Esophagus muscularis mucosa (tissue), 4 donors: ENCODE results near the gene MYH3. TPM values are rescaled to one million over a fixed set of nuclear protein-coding genes. Genes with fewer than 3 reads are reported as not detected.

Source experiments
- DNase-seq: peaks from one replicate; pipeline ENCODE4 v3.0.0-alpha.2; 2017; ENCODE audit errors: extremely low spot score
- H3K27ac ChIP-seq, 4 donors: fragments of 200-600 bp; sonication (generic); replicated peaks in 1 of 4; 1 replicate in 3 of 4; 2 replicates in 1 of 4; pipeline ENCODE4 v1.5.1; 2016 to 2019; ENCODE audit warnings: mild to moderate bottlenecking in 1 of 4
- H3K27me3 ChIP-seq, 4 donors: fragments of 200-600 bp; sonication (generic); one replicate each; pipeline versions ENCODE4 v1.5.1 to v1.6.0; 2016 to 2019
- H3K36me3 ChIP-seq, 4 donors: fragments of 200-600 bp; sonication (generic); one replicate each; pipeline ENCODE4 v1.5.1; 2016 to 2019
- H3K4me1 ChIP-seq, 4 donors: fragments of 200-600 bp; sonication (generic); one replicate each; pipeline ENCODE4 v1.5.1; 2016 to 2019
- H3K4me3 ChIP-seq, 4 donors: fragments of 200-600 bp; sonication (generic); 1 replicate in 2 of 4; 2 replicates in 2 of 4; pipeline ENCODE4 v1.5.1; 2016 to 2019; ENCODE audit warnings: mild to moderate bottlenecking in 4 of 4, moderate library complexity in 1 of 4
- H3K9me3 ChIP-seq, 4 donors: fragments of 200-600 bp; sonication (generic); 1 replicate in 3 of 4; 2 replicates in 1 of 4; pipeline ENCODE4 v1.5.1; 2016 to 2019
- EP300 ChIP-seq: sonication (generic); formaldehyde crosslinking; IDR thresholded peaks from one replicate; pipeline ENCODE4 v1.6.1; 2017; ENCODE audit warnings: antibody characterized with exemption
- POLR2A ChIP-seq: fragments of 450-650 bp; IDR thresholded peaks from one replicate; pipeline ENCODE4 v1.6.1; 2017; ENCODE audit warnings: antibody characterized with exemption, moderate library complexity, mild to moderate bottlenecking, low read depth
- POLR2AphosphoS5 ChIP-seq, 2 donors: sonication (generic); formaldehyde crosslinking; IDR thresholded peaks; one replicate each; pipeline ENCODE4 v1.6.1; 2017; ENCODE audit warnings: antibody characterized with exemption in 2 of 2
- WGBS: methylation state at CpG from one replicate; pipeline ENCODE4 v1.1.5; 2018; 5-methylcytosine and 5-hydroxymethylcytosine counted together
- intact Hi-C: fragments of 100-400 bp; cut with DNase I; formaldehyde crosslinking; loops from one replicate; pipeline ENCODE4 v1.15.1; 2023
- total RNA-seq, 4 donors: library from RNA; depleted of rRNA; stranded (reverse); fragments of >200 nt; gene quantifications; one replicate each; pipeline versions ENCODE4 v1.1.0 to v1.2.1, GENCODE V29; 2016
- TF ChIP-seq, protein P1 (sequence below), 3 experiments: fragments of 200-600 bp in 2 of 3; fragments of 450-650 bp in 1 of 3; sonication (generic) in 2 of 3; IDR thresholded peaks; one replicate each; pipeline ENCODE4 v1.5.1; 2017 to 2019; ENCODE audit warnings: antibody characterized with exemption in 3 of 3, mild to moderate bottlenecking in 2 of 3, moderate library complexity in 1 of 3

Gene MYH3
- total RNA-seq, 4 donors from 2014 or later = 0.83 to 2.4 (median 1.6) TPM

DNA sequence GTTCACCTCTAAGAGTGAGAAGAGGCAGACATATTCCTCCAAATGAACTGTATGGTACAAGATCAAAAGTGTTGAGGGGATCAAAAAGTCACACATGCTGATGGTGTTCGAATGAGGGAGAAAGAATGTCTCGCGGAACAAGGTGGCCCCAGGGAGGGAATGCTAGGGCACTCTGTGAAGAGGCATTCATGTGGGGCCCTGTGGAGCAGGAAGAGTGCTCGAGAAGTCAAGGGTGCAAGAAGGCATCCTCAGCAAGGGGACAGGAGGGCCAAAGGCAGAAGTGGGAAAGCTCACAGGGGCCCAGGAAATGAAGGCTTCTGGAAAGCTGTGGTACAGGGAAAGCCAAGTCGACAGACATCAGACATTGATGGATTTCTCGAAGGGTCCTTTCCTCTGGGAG is 6.1 kb upstream of the MYH3 start:
- H3K36me3 ChIP-seq = peaks cover 0 to 37% (median 8%) of the 10 kb centered on the region in 4 donors
- H3K27me3 ChIP-seq = no peaks in the 10 kb centered on the region
- no peak for DNase-seq
- H3K27ac ChIP-seq = no peak overlapping the region
- H3K4me3 ChIP-seq = no peak overlapping the region
- H3K4me1 ChIP-seq = no peaks in the 10 kb centered on the region
- no peaks in the 10 kb centered on the region for H3K9me3 ChIP-seq
- no peak for TF ChIP-seq EP300
- TF ChIP-seq, protein P1, sequence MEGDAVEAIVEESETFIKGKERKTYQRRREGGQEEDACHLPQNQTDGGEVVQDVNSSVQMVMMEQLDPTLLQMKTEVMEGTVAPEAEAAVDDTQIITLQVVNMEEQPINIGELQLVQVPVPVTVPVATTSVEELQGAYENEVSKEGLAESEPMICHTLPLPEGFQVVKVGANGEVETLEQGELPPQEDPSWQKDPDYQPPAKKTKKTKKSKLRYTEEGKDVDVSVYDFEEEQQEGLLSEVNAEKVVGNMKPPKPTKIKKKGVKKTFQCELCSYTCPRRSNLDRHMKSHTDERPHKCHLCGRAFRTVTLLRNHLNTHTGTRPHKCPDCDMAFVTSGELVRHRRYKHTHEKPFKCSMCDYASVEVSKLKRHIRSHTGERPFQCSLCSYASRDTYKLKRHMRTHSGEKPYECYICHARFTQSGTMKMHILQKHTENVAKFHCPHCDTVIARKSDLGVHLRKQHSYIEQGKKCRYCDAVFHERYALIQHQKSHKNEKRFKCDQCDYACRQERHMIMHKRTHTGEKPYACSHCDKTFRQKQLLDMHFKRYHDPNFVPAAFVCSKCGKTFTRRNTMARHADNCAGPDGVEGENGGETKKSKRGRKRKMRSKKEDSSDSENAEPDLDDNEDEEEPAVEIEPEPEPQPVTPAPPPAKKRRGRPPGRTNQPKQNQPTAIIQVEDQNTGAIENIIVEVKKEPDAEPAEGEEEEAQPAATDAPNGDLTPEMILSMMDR (IDR thresholded peaks at IDR 0.05) = no peak
- TF ChIP-seq POLR2A = no peak
- TF ChIP-seq POLR2AphosphoS5 (IDR thresholded peaks at IDR 0.05) = no peak
- 94% methylated on average over 6 of the region's 6 CpGs for whole genome bisulfite sequencing
- intact Hi-C loops = no loop called here

DNA sequence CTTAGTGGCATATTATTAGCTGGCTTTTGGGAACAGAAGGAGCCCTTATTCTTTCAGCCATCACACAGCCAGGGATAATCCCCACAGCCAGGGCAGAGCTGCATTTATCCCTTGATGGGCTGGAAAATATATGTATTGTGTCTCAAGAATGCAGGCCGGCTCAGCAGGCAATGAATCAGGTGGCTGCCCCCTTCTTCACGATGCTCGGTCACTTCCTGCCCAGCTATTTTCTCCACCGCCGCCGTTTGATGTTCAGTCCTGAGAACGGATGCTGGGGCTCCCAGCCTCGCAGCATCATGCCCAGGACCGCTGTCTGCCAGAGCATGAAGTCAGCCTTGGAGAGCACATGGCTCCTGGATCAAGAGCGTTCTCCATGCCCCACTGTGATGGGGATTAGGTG is 4.3 kb upstream of the MYH3 start:
- TF ChIP-seq, protein P1 (IDR thresholded peaks at IDR 0.05) = no peak
- TF ChIP-seq POLR2AphosphoS5 (IDR thresholded peaks at IDR 0.05) = no peak
- Histone ChIP-seq H3K27ac (no peak overlapping the region), H3K4me1 (no peaks in the 10 kb centered on the region), H3K9me3 (no peaks in the 10 kb centered on the region), H3K27me3 (no peaks in the 10 kb centered on the region), H3K4me3 (no peak overlapping the region), H3K36me3 (peaks cover 0 to 31% (median 8%) of the 10 kb centered on the region in 4 donors)
- no peak for DNase-seq
- WGBS = 92% methylated on average over 10 of the region's 10 CpGs
- intact Hi-C loops = no loop called here

DNA sequence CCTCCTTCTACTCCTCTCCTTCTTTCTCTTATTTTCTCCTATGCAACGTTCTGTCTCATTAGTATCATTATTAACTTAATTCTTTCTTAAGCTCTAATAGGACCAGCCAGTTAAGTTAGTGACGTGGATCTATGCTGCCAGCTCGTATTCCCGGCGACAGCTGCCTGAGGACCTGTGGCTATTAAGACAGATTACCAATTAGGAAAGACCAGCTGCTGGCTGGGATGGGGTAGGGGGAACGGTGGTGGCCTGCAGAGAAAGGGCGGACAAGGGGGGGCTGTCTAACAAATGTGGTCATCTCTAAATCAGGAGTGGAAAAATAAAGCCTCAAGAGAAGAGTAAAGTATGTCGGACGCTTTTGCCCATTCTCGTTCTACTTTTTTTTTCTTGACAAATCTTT is 770 bp upstream of the MYH3 start:
- Histone ChIP-seq H3K4me3 (no peak overlapping the region), H3K36me3 (peaks cover 0 to 24% (median 6%) of the 10 kb centered on the region in 4 donors), H3K27ac (no peak overlapping the region), H3K27me3 (no peaks in the 10 kb centered on the region), H3K9me3 (no peaks in the 10 kb centered on the region), H3K4me1 (no peaks in the 10 kb centered on the region)
- DNase-seq = no peak
- intact Hi-C loops = no loop called here
- WGBS = 73% methylated on average over 10 of the region's 10 CpGs
- TF ChIP-seq, protein P1 (IDR thresholded peaks at IDR 0.05) = no peak
- no peak for TF ChIP-seq POLR2AphosphoS5 (IDR thresholded peaks at IDR 0.05)

DNA sequence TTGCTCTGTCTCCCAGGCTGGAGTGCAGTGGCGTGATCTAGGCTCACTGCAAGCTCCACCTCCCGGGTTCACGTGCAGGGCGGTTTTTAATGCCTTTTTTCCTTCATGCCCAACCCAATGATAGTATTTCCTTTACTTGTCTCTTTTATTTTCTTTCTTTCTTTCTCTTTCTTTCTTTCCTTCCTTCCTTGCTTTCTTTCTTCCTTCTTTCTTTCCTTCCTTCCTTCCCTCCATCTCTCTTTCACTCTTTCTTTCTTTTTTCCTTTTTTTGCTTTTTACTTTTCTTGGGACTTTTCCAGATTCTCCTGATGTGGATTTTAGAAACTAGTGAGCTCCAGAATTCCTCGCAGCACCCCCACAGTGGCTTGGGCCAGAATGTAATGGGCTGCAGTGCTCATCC is 3.1 kb downstream of the MYH3 start:
- intact Hi-C loops = no loop called here
- H3K9me3 ChIP-seq = no peaks in the 10 kb centered on the region
- 83% methylated on average over 5 of the region's 5 CpGs for WGBS
- TF ChIP-seq POLR2AphosphoS5 (IDR thresholded peaks at IDR 0.05) (no peak), EP300 (no peak), POLR2A (no peak)
- TF ChIP-seq, protein P1 (IDR thresholded peaks at IDR 0.05) = no peak
- H3K36me3 ChIP-seq = peaks cover 0 to 9% (median 3%) of the 10 kb centered on the region in 4 donors
- no peaks in the 10 kb centered on the region for H3K4me1 ChIP-seq
- no peaks in the 10 kb centered on the region for H3K27me3 ChIP-seq
- no peak overlapping the region for H3K27ac ChIP-seq
- no peak overlapping the region for H3K4me3 ChIP-seq
- no peak for DNase-seq

DNA sequence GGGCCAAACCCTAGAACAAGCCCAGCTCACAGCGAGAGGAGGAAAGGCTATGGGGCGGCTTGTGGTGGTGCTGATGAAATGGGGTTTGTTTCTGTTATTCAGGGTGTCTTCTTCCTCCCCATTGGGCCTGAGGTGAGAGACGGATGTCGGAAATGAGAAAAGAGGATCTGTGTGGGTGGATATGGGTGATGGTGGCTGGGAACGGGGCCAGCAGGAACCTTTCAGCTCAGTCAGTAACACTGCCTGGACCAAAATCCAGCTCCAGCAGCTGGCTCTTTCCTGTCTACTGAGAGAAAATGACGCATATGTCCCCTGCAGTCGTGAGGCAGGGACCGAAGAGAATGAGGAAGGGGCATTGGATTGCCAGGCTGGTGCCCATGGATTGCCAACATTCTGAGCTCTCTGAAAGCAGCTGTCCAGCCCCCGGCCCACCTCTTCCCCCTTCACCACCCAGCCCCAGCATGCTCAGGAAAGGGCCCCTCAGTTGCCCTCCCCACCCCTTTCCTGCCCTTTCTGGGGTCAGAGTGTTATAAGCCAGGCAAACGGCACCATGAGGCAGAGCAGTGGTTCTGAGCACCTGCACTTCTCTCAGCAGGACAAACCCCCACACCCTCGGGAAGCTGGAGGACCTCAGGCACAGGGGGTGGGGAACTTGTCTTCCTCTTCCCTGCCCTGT is 4.0 kb downstream of the MYH3 start:
- intact Hi-C loops = no loop called here
- no peak for DNase-seq
- H3K9me3 ChIP-seq = no peaks in the 10 kb centered on the region
- H3K27ac ChIP-seq = no peak overlapping the region
- H3K4me1 ChIP-seq = no peaks in the 10 kb centered on the region
- WGBS = 55% methylated on average over 11 of the region's 11 CpGs
- peaks cover 0 to 6% (median 0%) of the 10 kb centered on the region in 4 donors for H3K36me3 ChIP-seq
- H3K27me3 ChIP-seq = no peaks in the 10 kb centered on the region
- no peak for TF ChIP-seq POLR2AphosphoS5 (IDR thresholded peaks at IDR 0.05)
- TF ChIP-seq, protein P1 (IDR thresholded peaks at IDR 0.05) = no peak
- no peak for TF ChIP-seq EP300
- TF ChIP-seq POLR2A = no peak
- no peak overlapping the region for H3K4me3 ChIP-seq
